Endothelial cell of umbilical vein (primary cell): Measurements from ENCODE around the gene CWC27. TPM values are rescaled to one million over a fixed set of nuclear protein-coding genes. Genes with fewer than 3 reads are reported as not detected.

Source experiments
- BruUV-seq: library from RNA; stranded (reverse); fragments of 400-500 nt; replicated peaks from 2 replicates; lab custom pipeline; 2021; lab: Mats Ljungman, UMichigan
- CTCF ChIA-PET: fragments of 300-600, 350-600 bp; sonication (Branson Sonifier 250); formaldehyde crosslinking; loops from one replicate; lab custom pipeline; 2021; ENCODE audit warnings: antibody characterized with exemption, inconsistent platforms; lab: Charles Lee
- POLR2A ChIA-PET: fragments of 300-600, 350-600 bp; sonication (Branson Sonifier 250); formaldehyde crosslinking; loops from one replicate; lab custom pipeline; 2021; ENCODE audit warnings: antibody characterized with exemption, inconsistent platforms; lab: Charles Lee
- DNase-seq: peaks from one replicate; pipeline ENCODE4 v3.0.0-alpha.2; 2011; ENCODE audit warnings: low read depth, low spot score
- FAIRE-seq: peaks from 2 replicates; lab custom pipeline; 2011; peaks lifted over from hg19 to GRCh38; lab: Jason Lieb, UNC
- H2AFZ ChIP-seq: 2 replicates; pipeline ENCODE4 v1.6.0; 2012; ENCODE audit warnings: low read depth, low read length, control low read depth, inconsistent platforms
- H3K27ac ChIP-seq: 2 replicates; pipeline ENCODE4 v1.5.1; 2011; ENCODE audit warnings: low read depth, mild to moderate bottlenecking, control low read depth, low read length, moderate library complexity; ENCODE audit not compliant: insufficient read depth
- H3K27me3 ChIP-seq, 2 experiments: 2 replicates each; pipeline versions ENCODE4 v1.6.0 to v1.6.1; 2011; ENCODE audit warnings: low read length in 2 of 2, mixed read lengths in 1 of 2; ENCODE audit not compliant: control insufficient read depth in 2 of 2, insufficient read depth in 2 of 2
- H3K36me3 ChIP-seq, 2 experiments: 2 replicates in 1 of 2; 3 replicates in 1 of 2; pipeline ENCODE4 v1.5.1; 2011; ENCODE audit warnings: low read length in 2 of 2, mild to moderate bottlenecking in 1 of 2, moderate library complexity in 1 of 2; ENCODE audit not compliant: control insufficient read depth in 2 of 2, insufficient read depth in 2 of 2; ENCODE audit errors: extremely low read depth in 1 of 2
- H3K4me1 ChIP-seq: 3 replicates; pipeline ENCODE4 v1.5.1; 2011; ENCODE audit warnings: mild to moderate bottlenecking, low read length; ENCODE audit not compliant: control insufficient read depth, insufficient read depth; ENCODE audit errors: extremely low read depth
- H3K4me2 ChIP-seq: 2 replicates; pipeline ENCODE4 v1.6.1; 2011; ENCODE audit warnings: low read length, control low read depth, mixed read lengths; ENCODE audit not compliant: insufficient read depth
- H3K4me3 ChIP-seq, 3 experiments: fragments of 200-600 bp in 1 of 3; sonication (generic), shearing (Covaris generic) in 1 of 3; replicated peaks in 1 of 3; 2 replicates each; pipeline ENCODE4 v1.5.1; 2011 to 2016; ENCODE audit warnings: control low read depth in 3 of 3, low read length in 3 of 3, mild to moderate bottlenecking in 2 of 3, inconsistent platforms in 1 of 3, low read depth in 1 of 3, moderate library complexity in 1 of 3; ENCODE audit not compliant: insufficient read depth in 1 of 3
- H3K79me2 ChIP-seq: 2 replicates; pipeline ENCODE4 v1.6.0; 2012; ENCODE audit warnings: low read length, inconsistent platforms; ENCODE audit not compliant: control insufficient read depth, insufficient read depth
- H3K9ac ChIP-seq: replicated peaks from 2 replicates; pipeline ENCODE3; 2011; ENCODE audit warnings: low read length, control low read depth; ENCODE audit not compliant: insufficient read depth; ENCODE audit errors: extremely low read depth
- H3K9me1 ChIP-seq: replicated peaks from 3 replicates; pipeline ENCODE4 v1.6.0; 2011; ENCODE audit warnings: mild to moderate bottlenecking, low read length; ENCODE audit not compliant: control insufficient read depth, insufficient read depth; ENCODE audit errors: extremely low read depth
- H3K9me3 ChIP-seq: replicated peaks from 2 replicates; pipeline ENCODE4 v1.5.1; 2012; ENCODE audit warnings: low read length, inconsistent platforms; ENCODE audit not compliant: control insufficient read depth, insufficient read depth
- H4K20me1 ChIP-seq: replicated peaks from 2 replicates; pipeline ENCODE3; 2011; ENCODE audit warnings: mild to moderate bottlenecking, low read length; ENCODE audit not compliant: control insufficient read depth, insufficient read depth; ENCODE audit errors: extremely low read depth
- CTCF ChIP-seq, 2 donors: IDR thresholded peaks; 1 replicate in 1 of 2; 2 replicates in 1 of 2; pipeline ENCODE4 v1.5.1; 2011; ENCODE audit warnings: low read length in 2 of 2, mild to moderate bottlenecking in 2 of 2, moderate library complexity in 2 of 2, control low read depth in 1 of 2, inconsistent platforms in 1 of 2, low read depth in 1 of 2; ENCODE audit not compliant: insufficient read depth in 1 of 2; ENCODE audit errors: extremely low read depth in 1 of 2
- EZH2 ChIP-seq: IDR thresholded peaks from 2 replicates; pipeline ENCODE4 v1.6.1; 2012; ENCODE audit warnings: borderline replicate concordance, low read depth, mild to moderate bottlenecking, moderate library complexity, low read length, inconsistent platforms; ENCODE audit not compliant: severe bottlenecking
- FOS ChIP-seq: IDR thresholded peaks from 2 replicates; pipeline ENCODE4 v1.6.1; 2011; ENCODE audit warnings: mild to moderate bottlenecking, low read length, moderate library complexity, borderline replicate concordance; ENCODE audit not compliant: insufficient read depth
- GATA2 ChIP-seq: IDR thresholded peaks from 2 replicates; pipeline ENCODE4 v1.7.0; 2011; ENCODE audit warnings: low read depth, mild to moderate bottlenecking, moderate library complexity, mixed read lengths, low read length; ENCODE audit not compliant: insufficient read length, insufficient read depth
- JUN ChIP-seq: IDR thresholded peaks from 2 replicates; pipeline ENCODE4 v1.6.1; 2011; ENCODE audit warnings: borderline replicate concordance, low read depth; ENCODE audit not compliant: insufficient read length, insufficient read depth
- MAX ChIP-seq: IDR thresholded peaks from 2 replicates; pipeline ENCODE4 v1.6.1; 2011; ENCODE audit not compliant: insufficient read depth, insufficient read length
- MYC ChIP-seq: IDR thresholded peaks from one replicate; pipeline ENCODE4 v1.6.1; 2011; ENCODE audit warnings: mild to moderate bottlenecking, low read depth, low read length
- POLR2A ChIP-seq: IDR thresholded peaks from 2 replicates; pipeline ENCODE4 v1.6.1; 2012; ENCODE audit warnings: low read depth, mild to moderate bottlenecking, control low read depth, low read length
- POLR2AphosphoS5 ChIP-seq: IDR thresholded peaks from 2 replicates; pipeline ENCODE4 v1.6.1; 2012; ENCODE audit warnings: low read depth, mild to moderate bottlenecking, control low read depth, low read length, moderate library complexity; ENCODE audit not compliant: insufficient read depth
- dilution Hi-C: fragments of 300-500 bp; cut with MboI; formaldehyde crosslinking; loops from one replicate; pipeline ENCODE4 v1.15.0; 2019; ENCODE audit warnings: low sequenced_read_pairs; ENCODE audit not compliant: extremely low pct_ligation_motif_present
- intact Hi-C: fragments of 100-400 bp; cut with micrococcal nuclease; formaldehyde crosslinking; loops from one replicate; pipeline ENCODE4 v1.10.0; 2022
- polyA plus RNA-seq, 4 experiments: library from polyadenylated mRNA; depleted of rRNA in 3 of 4; stranded (reverse) in 3 of 4; unstranded in 1 of 4; fragments of >200 nt; gene quantifications; 2 replicates each; pipeline versions ENCODE4 v1.2.1 to v1.2.3, GENCODE V29; 2011 to 2012; ENCODE audit warnings: missing spikeins in 1 of 4
- total RNA-seq: library from RNA; stranded (reverse); gene quantifications from 2 replicates; pipeline ENCODE4 v1.2.3, GENCODE V29; 2021

Gene CWC27
- total and polyA plus RNA-seq, 2 donors (not counting 3 experiments of a cell fraction or from before 2014, with no cell fraction given): 11.9 to 23.8 TPM

- DNase-seq (peak; percentile 37), FAIRE-seq (no peak)
- no peak overlapping the region for H3K4me2 ChIP-seq
- H3K79me2 ChIP-seq: no peaks in the 10 kb centered on the region
- BruUV-seq: no TSS peak
- CTCF ChIA-PET: no interaction called here
- no peak overlapping the region for H2AFZ ChIP-seq
- no peaks in the 10 kb centered on the region for H3K4me1 ChIP-seq
- intact Hi-C loops: no loop called here
- H3K36me3 ChIP-seq: no peaks in the 10 kb centered on the region
- no peaks in the 10 kb centered on the region for H3K27me3 ChIP-seq
- dilution Hi-C loops: no loop called here
- no peak for TF ChIP-seq POLR2AphosphoS5
- no peak for TF ChIP-seq EZH2
- TF ChIP-seq POLR2A: no peak
- TF ChIP-seq FOS: no peak
- TF ChIP-seq GATA2: no peak
- TF ChIP-seq CTCF (IDR thresholded peaks at IDR 0.05; ENCODE audit: extremely low read depth in 1 of 2, insufficient read depth in 1 of 2, low read depth in 1 of 2, low read length in 2 of 2): no peak
- TF ChIP-seq MAX: no peak
- no peak for TF ChIP-seq MYC
- no peak for TF ChIP-seq JUN
- H3K9me1 ChIP-seq: no peaks in the 10 kb centered on the region
- H3K9ac ChIP-seq: no peak overlapping the region
- no peak overlapping the region for H3K4me3 ChIP-seq
- no peak overlapping the region for H3K27ac ChIP-seq
- H3K9me3 ChIP-seq: no peaks in the 10 kb centered on the region
- POLR2A ChIA-PET: no interaction called here
- H4K20me1 ChIP-seq: no peaks in the 10 kb centered on the region
Observed at GRCh38 chr5:65047948-65048690, 279.4 kb downstream of the CWC27 start.
